ENCODE data around the gene RTN4.

The RTN4 gene

GRCh38 chr2:55029098-55029497 lies 21.2 kb downstream of the RTN4 start:
- Mint-ChIP-seq H3K27ac (no peak overlapping the region), H3K9me3 (peaks cover under 1% of the 10 kb centered on the region), H3K27me3 (ENCODE audit: low read depth, poor library complexity) (no peaks in the 10 kb centered on the region), H3K4me3 (no peak overlapping the region), H3K4me1 (peaks cover 3% of the 10 kb centered on the region), H3K36me3 (ENCODE audit: low read depth) (peaks cover 26% of the 10 kb centered on the region)
- no peak for DNase-seq
- no peak for TF ChIP-seq CTCF (IDR thresholded peaks at IDR 0.05)

GRCh38 chr2:55027226-55027625 lies 23.0 kb downstream of the RTN4 start:
- Mint-ChIP-seq H3K4me3 (no peak overlapping the region), H3K27me3 (ENCODE audit: low read depth, poor library complexity) (no peaks in the 10 kb centered on the region), H3K36me3 (ENCODE audit: low read depth) (peaks cover 21% of the 10 kb centered on the region), H3K9me3 (no peaks in the 10 kb centered on the region), H3K27ac (no peak overlapping the region), H3K4me1 (peaks cover 3% of the 10 kb centered on the region)
- no peak for TF ChIP-seq CTCF (IDR thresholded peaks at IDR 0.05)
- DNase-seq: no peak

GRCh38 chr2:55026202-55026601 lies 24.0 kb downstream of the RTN4 start:
- Mint-ChIP-seq H3K4me3 (no peak overlapping the region), H3K9me3 (peaks cover 3% of the 10 kb centered on the region), H3K27me3 (ENCODE audit: low read depth, poor library complexity) (no peaks in the 10 kb centered on the region), H3K4me1 (peaks cover 3% of the 10 kb centered on the region), H3K36me3 (ENCODE audit: low read depth) (peaks cover 16% of the 10 kb centered on the region), H3K27ac (no peak overlapping the region)
- no peak for DNase-seq
- TF ChIP-seq CTCF (IDR thresholded peaks at IDR 0.05): no peak

- no peak for DNase-seq
- H3K4me1 Mint-ChIP-seq: peaks cover 3% of the 10 kb centered on the region
- H3K27me3 Mint-ChIP-seq (ENCODE audit: low read depth, poor library complexity): no peaks in the 10 kb centered on the region
- no peak for TF ChIP-seq CTCF (IDR thresholded peaks at IDR 0.05)
- H3K9me3 Mint-ChIP-seq: peaks cover 6% of the 10 kb centered on the region
- peaks cover 13% of the 10 kb centered on the region for H3K36me3 Mint-ChIP-seq (ENCODE audit: low read depth)
- H3K4me3 Mint-ChIP-seq: no peak overlapping the region
- no peak overlapping the region for H3K27ac Mint-ChIP-seq
Observed at GRCh38 chr2:55025627-55026026, 24.6 kb downstream of the RTN4 start.

- Mint-ChIP-seq H3K27me3 (ENCODE audit: low read depth, poor library complexity) (no peaks in the 10 kb centered on the region), H3K4me1 (peaks cover 3% of the 10 kb centered on the region), H3K36me3 (ENCODE audit: low read depth) (peaks cover 13% of the 10 kb centered on the region), H3K27ac (no peak overlapping the region), H3K4me3 (no peak overlapping the region), H3K9me3 (peaks cover 11% of the 10 kb centered on the region)
- TF ChIP-seq CTCF (IDR thresholded peaks at IDR 0.05): no peak
- no peak for DNase-seq
Observed at GRCh38 chr2:55025082-55025481, 25.2 kb downstream of the RTN4 start.

- DNase-seq: no peak
- peaks cover 3% of the 10 kb centered on the region for H3K4me1 Mint-ChIP-seq
- H3K4me3 Mint-ChIP-seq: no peak overlapping the region
- H3K9me3 Mint-ChIP-seq: peaks cover 28% of the 10 kb centered on the region
- no peaks in the 10 kb centered on the region for H3K27me3 Mint-ChIP-seq (ENCODE audit: low read depth, poor library complexity)
- TF ChIP-seq CTCF (IDR thresholded peaks at IDR 0.05): no peak
- peaks cover 4% of the 10 kb centered on the region for H3K36me3 Mint-ChIP-seq (ENCODE audit: low read depth)
- no peak overlapping the region for H3K27ac Mint-ChIP-seq
Observed at GRCh38 chr2:55022476-55022875, 27.8 kb downstream of the RTN4 start.
